ENCODE results near the gene P3H2. TPM values are rescaled to one million over a fixed set of nuclear protein-coding genes. Genes with fewer than 3 reads are reported as not detected.

The P3H2 gene
- total and polyA plus RNA-seq, 7 donors: 0.24 to 3.4 (median 1.2) TPM

DNA sequence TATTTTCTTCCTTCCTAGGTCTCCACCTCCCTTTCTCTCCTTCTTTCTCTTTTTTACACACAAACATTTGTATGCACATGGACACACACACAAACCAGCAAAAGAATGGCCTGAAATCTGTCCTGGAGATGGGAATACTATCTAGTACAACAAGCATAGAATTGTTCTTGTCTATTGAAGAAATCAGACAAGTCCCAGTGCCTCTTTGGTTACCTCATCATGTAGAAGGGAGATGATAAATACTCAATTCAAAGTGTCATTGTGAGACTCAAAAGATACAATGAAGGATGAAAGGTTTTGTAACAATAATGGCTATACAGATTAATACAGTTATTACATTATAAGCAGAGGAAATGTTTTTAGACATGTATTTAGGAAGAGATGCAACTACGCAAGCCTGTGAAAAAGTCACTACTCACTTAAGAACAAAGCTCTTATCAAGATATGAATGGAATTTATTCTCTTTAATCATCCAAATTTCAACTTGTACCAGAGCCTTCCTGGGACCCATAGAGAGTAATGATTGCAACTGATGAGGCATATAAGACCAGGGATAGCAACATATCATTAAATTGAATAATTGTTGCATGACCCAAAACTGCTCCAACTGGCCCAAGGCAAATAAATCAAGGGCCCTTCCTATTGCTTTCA, 43.2 kb downstream of the P3H2 start:
- Histone ChIP-seq H3K4me3 (no peak overlapping the region), H3K4me1 (no peaks in the 10 kb centered on the region), H3K27ac (no peak overlapping the region), H3K9me3 (no peaks in the 10 kb centered on the region), H3K27me3 (ENCODE audit: insufficient read depth in 3 of 3, low read length in 2 of 3) (no peaks in the 10 kb centered on the region), H3K36me3 (ENCODE audit: insufficient read depth in 1 of 2, low read depth in 1 of 2) (no peaks in the 10 kb centered on the region)
- 46 to 100% (median 92%) methylated on average over 1 of the region's 1 CpG for WGBS, 3 donors
- intact Hi-C loops (cut with DNase I): no loop called here
- ATAC-seq (no peak), DNase-seq (no peak)
- TF ChIP-seq, protein P1, sequence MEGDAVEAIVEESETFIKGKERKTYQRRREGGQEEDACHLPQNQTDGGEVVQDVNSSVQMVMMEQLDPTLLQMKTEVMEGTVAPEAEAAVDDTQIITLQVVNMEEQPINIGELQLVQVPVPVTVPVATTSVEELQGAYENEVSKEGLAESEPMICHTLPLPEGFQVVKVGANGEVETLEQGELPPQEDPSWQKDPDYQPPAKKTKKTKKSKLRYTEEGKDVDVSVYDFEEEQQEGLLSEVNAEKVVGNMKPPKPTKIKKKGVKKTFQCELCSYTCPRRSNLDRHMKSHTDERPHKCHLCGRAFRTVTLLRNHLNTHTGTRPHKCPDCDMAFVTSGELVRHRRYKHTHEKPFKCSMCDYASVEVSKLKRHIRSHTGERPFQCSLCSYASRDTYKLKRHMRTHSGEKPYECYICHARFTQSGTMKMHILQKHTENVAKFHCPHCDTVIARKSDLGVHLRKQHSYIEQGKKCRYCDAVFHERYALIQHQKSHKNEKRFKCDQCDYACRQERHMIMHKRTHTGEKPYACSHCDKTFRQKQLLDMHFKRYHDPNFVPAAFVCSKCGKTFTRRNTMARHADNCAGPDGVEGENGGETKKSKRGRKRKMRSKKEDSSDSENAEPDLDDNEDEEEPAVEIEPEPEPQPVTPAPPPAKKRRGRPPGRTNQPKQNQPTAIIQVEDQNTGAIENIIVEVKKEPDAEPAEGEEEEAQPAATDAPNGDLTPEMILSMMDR (IDR thresholded peaks at IDR 0.05): no peak

DNA sequence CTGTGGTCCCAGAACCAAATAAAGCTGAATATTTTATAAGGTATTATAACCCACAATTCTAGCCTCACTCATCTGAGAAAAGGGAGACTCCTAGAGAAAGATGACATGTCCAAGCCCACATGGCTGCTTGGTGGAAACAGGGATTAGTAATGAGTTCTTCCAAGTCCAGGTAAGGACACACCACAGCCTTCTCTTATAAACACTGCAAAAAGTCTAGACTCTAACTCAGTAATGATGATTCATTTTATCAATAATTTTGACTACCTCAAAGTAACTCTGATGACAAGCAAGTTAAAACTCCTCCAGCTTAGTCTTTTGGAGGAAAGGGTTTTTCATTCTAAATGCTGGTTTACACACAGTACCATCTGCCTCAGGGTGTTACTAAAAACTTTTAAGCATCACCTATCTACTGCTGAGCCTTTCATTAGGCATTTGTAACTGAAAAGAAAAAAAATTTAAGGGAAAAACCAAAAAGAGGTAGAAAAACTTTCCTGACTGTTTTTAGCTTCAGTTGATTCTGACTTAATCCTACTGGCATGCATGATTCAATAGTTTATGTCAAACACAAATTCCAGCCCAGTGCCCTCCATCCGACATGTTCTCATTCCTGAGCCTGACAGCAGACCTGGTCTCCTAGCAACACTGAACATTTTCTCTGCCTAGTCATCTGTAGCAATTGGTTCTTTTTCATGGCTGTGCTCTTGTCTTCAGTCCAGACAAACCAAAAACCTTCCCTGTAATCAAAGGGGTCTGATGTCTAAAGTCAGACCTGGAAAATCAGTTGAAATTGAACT, 43.9 kb downstream of the P3H2 start:
- no peaks in the 10 kb centered on the region for H3K36me3 ChIP-seq (ENCODE audit: insufficient read depth in 1 of 2, low read depth in 1 of 2)
- intact Hi-C loops (cut with DNase I): no loop called here
- no peak overlapping the region for H3K4me3 ChIP-seq
- TF ChIP-seq, protein P1 (IDR thresholded peaks at IDR 0.05): no peak
- H3K27ac ChIP-seq: no peak overlapping the region
- 14 to 46% (median 18%) methylated on average over 1 of the region's 1 CpG for WGBS, 3 donors
- ATAC-seq (no peak), DNase-seq (no peak)
- no peaks in the 10 kb centered on the region for H3K4me1 ChIP-seq
- H3K27me3 ChIP-seq (ENCODE audit: insufficient read depth in 3 of 3, low read length in 2 of 3): no peaks in the 10 kb centered on the region
- H3K9me3 ChIP-seq: no peaks in the 10 kb centered on the region

DNA sequence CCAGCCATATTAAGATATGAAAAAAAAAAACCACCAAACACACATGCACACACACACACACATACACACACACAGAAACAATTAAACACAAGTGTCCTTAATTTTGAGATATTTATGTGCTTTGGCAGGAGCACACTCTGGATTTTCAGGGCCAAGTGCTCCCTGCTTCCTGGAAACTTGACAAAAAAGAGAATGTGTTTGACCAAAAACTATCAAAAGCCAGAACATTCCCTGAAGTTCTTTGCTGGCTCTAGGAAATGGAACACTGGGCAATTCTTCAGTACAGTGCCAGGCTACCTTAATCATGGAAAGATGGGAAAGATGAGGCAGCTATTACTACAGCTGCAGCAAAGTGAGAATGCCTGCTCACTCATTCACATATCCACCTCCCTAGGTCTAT, 44.6 kb downstream of the P3H2 start:
- no peaks in the 10 kb centered on the region for H3K36me3 ChIP-seq (ENCODE audit: insufficient read depth in 1 of 2, low read depth in 1 of 2)
- no peak overlapping the region for H3K27ac ChIP-seq
- no peak overlapping the region for H3K4me3 ChIP-seq
- TF ChIP-seq, protein P1 (IDR thresholded peaks at IDR 0.05): no peak
- H3K4me1 ChIP-seq: no peaks in the 10 kb centered on the region
- no peaks in the 10 kb centered on the region for H3K27me3 ChIP-seq (ENCODE audit: insufficient read depth in 3 of 3, low read length in 2 of 3)
- intact Hi-C loops (cut with DNase I): no loop called here
- DNase-seq (no peak), ATAC-seq (no peak)
- H3K9me3 ChIP-seq: no peaks in the 10 kb centered on the region

DNA sequence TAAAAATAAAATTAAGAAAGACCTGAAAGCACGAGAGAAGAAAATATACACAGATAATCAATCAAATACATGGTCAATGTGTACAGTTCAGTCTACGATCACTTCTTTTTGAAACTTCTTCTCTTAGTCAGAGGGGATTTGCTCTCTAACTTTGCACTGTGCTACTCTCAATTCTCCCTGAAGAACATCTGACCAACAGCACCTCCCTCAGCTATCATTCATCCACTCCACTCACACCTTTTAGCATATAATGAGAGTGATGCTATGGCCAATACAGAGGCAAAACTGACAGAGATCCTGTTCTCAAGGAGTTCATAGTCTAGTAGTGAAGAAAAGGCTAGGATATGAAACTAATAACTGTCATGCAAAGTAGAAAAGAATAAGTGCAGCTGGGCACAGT, 45.9 kb downstream of the P3H2 start:
- Histone ChIP-seq H3K4me3 (no peak overlapping the region), H3K27me3 (ENCODE audit: insufficient read depth in 3 of 3, low read length in 2 of 3) (no peaks in the 10 kb centered on the region), H3K4me1 (no peaks in the 10 kb centered on the region), H3K9me3 (no peaks in the 10 kb centered on the region), H3K36me3 (ENCODE audit: insufficient read depth in 1 of 2, low read depth in 1 of 2) (no peaks in the 10 kb centered on the region), H3K27ac (no peak overlapping the region)
- no peak for ATAC-seq
- no peak for DNase-seq
- WGBS, 3 donors: 71 to 96% (median 87%) methylated on average over 2 of the region's 2 CpGs
- intact Hi-C loops (cut with DNase I): no loop called here
- TF ChIP-seq, protein P1 (IDR thresholded peaks at IDR 0.05): no peak
